GM19438 (cell line): Measurements from ENCODE around the gene LPIN3.

Source experiments
- ATAC-seq: cut with Tn5 transposase; IDR thresholded peaks from one replicate; pipeline ENCODE4 v1.9.1; 2021; ENCODE audit warnings: low read depth; ENCODE audit not compliant: unreplicated experiment

LPIN3 gene

DNA sequence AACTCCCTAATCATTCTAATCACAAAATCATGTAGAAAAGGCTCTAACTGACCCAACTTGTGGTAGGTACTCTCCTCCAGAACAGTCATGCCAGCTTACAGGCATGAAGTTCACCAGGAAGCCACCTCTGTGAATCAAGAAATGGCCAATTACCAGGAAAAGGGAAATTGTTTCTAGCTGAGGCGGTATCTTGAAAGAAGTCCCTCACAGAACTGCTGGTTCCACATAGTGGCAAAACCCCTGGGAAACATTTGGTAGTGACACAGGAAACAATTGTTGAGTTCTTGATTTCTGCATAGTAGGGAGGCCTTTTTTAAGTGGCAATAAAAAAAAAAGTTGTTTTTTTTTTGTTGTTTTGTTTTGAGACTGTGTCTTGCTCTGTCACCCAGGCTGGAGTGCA is 19.6 kb upstream of the LPIN3 start:
- no peak for ATAC-seq

DNA sequence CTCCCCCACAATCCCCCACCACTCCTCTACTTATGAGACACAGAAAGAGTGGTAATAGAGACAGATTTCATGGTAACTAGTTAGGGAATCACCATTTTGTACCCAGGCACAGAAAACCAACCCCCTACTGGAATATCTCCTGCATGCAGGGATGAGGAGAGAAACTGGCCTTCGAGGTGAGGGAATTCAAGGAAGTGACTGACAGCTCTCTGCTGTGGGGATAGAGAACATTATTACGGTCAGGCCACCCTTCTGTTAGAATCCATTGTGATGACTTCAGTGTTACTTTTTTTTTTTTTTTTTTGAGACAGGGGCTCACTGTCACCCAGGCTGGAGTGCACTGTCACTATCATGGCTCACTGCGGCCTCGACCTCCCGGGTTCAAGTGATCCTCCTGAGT is 13.4 kb upstream of the LPIN3 start:
- ATAC-seq: no peak

DNA sequence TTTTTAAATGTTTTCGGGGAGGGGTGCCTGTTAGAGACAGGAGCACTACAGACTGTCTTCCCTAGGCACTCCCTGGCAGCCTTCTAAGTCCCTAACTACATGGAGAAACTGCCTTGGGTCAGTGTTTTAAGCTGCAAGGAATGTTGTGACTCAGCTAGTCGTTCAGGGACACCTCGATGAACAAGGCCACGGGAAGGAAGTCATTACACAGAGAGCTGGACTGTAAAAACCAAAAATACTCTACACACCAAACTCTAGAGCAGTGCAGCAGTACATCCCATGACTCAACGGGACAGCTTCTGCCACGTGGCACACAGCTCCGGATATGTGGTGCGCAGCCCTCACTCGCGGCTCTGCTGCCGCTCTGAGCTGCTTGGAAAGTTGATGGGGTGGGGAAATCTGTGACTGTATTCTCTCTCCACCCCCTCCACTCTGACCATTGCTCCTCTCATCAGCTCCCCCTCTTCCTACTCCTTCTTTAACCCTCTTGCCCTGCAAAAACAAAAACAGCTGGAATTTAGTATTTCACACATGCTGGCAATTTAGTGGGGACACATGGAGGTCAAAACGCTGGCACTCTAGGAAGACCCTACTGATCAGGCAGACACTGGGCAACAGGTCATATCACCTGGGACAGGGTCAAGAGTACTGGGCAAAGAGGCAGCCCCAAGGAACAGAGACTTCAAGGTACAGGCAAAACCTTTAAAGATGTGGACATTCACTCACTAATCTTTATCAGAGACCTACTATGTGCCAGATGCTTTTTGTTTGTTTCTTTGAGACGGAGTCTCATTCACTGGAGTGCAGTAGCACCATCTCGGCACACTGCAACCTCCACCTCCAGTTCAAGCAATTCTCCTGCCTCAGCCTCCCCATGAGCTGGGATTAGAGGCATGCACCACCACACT is 10.9 kb upstream of the LPIN3 start:
- no peak for ATAC-seq

DNA sequence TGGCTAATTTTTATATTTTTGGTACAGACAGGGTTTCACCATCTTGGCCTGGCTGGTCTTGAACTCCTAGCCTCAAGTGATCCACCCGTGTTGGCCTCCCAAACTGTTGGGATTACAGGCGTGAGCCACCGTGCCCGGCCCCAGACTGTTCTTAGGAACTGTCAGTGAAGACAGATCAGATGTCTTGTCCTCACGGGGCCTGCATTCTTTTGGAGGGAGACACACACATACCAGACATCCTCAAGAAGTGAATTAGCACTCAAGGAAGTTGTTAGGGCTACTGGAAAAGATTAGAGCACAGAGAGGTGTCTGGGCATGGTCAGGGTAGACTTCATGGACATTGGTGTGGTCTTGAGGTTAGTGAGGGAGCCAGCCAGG is 10.3 kb upstream of the LPIN3 start:
- no peak for ATAC-seq

DNA sequence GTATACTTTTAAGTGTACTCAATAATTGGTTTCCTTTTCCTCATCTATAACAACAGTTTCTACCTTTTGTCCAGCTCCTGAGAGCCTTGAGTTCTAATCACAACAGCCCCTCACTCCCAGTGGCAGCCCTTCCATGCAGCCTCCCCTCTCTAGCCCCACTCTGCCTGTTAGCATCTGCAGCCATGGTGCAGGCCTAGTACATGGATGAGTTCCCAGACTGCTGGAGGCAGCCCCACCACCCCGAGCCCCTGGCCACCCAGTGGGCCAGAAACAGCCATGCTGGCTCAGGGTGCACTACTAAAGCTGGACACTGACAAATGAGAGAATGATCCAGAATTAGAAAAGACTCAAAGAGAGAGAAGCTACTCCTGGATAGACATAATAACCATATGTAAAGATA is 9.7 kb upstream of the LPIN3 start:
- no peak for ATAC-seq

DNA sequence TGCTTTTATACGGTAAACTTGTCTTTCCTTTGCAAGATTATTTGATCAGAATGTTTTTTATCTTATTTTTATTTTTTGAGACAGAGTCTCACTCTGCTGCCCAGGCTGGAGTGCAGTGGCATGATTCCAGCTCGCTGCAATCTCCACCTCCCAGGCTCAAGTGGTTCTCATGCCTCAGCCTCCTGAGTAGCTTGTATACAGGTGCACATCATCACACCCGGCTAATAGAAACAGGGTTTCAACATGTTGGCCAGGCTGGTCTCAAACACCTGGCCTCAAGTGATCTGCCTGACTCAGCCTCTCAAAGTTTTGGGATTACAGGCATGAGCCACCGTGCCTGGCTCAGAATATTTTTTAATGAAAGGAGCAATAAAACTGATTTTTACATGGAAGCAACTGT is 8.9 kb upstream of the LPIN3 start:
- no peak for ATAC-seq

DNA sequence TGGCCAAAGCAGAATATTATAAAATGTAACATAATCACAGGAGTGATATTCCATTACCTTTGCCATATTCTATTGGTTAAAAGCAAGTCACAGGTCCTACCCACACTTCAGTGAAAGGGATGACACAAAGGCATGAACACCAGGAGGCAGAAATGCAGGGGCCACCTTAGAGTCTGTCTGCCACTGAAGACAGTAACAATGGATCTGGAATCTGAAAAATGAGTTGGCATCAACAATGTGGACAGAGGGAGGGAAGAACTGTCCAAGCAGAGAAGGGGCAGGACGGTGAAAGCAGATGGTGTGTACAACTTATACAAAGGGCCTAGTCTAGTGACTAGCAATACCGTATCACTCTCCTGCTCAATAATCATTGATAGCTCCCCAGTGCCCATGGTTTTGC is 6.6 kb upstream of the LPIN3 start:
- ATAC-seq: no peak

DNA sequence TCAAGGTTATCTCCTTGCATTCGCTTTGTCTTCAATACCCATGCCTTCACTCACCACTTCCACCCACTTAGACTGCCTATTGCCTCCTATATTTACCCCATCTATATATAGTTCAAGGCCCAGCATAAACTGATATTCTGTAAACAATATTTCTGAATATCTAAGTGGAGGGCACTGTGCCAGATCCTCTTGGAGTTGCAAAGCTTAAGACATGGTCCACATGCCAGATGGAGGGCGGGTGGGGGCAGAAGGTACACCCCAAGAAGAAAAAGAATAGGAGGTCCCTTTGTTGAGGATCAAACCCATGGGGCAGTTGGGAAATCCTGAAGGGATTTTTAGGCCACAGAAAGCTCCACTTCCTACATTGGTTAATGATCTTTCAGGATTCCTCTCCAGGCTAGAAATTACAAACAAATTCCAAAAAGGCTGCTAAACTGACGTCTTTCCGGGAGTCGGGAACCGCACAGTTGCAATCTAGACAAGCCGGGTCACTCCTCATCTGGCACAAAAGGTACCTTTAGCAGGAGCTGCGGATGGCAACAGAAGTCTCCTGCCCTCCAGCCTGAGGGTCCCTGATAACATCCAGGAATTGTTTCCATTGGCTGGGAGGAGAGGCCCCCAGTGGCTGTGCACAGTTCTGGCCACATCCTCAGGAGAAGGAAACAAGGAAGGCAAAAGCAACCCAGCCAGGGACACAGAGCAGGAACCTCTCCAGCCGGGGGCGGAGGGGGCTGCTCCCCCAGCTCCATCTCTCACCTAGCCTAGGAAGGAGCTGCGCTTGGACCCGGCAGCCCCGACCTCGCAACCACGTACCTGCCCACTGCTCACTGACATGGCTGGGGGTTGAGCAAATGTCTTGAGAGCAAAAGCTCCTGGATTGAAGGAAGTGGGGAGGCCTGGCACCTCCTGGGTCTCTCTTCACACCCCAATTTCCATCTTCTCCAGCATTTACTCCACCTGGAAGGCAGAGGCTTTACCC is 5.9 kb upstream of the LPIN3 start:
- ATAC-seq: no peak

DNA sequence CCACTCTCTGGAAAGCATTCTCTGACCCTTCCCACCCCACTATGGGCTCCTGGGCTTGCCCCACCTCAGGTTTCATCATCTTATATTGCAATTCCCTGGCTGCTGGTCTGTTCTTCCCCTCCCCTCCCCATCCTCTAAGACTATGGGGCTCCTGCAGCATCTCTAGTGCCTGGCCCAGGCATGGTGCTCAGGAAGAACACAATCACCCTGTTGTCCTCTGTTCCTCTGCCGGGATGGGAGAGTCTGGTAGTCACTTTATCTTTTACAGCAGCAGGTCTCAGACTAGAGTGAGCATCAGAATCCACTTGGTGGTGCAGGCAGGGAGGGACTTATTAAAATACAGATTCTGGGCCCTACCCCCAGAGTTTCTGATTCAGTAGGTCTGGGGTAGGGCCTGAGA is 5.0 kb upstream of the LPIN3 start:
- ATAC-seq: no peak

DNA sequence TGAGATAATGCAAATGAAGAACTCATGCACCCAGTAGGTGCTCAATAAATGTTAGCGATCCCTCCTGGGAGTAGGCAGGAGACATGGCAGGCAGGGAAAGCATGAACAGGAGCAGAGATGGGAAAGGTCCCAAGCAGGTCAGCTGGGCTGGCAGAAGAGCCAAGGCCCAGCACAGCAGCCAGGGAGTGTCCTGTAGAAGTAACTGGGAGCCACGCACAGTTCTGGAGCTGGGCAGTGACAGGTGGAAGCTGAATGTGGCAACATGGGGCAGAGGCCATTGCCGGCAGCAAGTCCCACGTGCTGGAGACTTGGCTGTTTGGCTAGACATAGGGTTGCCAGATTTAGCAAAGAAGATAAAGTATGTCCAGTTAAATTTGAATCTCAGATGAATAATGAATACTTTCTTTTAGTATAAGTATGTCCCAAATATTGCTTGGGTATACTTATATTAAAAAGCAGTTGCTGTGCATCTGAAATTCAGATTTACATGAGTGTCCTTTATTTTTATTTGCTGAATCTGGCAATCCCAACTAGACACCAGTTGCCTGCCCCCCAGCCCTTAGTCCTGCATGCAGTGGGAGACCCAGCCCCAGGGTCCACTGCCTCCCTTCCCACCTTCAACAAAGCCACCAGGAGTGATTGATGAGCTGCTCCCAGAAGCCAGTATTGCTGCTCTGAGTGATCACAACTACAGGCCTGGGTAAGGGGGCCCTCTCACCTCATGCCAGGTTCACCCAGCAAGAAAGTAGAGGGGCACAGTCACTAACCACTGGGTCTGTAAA is 3.7 kb upstream of the LPIN3 start:
- no peak for ATAC-seq

DNA sequence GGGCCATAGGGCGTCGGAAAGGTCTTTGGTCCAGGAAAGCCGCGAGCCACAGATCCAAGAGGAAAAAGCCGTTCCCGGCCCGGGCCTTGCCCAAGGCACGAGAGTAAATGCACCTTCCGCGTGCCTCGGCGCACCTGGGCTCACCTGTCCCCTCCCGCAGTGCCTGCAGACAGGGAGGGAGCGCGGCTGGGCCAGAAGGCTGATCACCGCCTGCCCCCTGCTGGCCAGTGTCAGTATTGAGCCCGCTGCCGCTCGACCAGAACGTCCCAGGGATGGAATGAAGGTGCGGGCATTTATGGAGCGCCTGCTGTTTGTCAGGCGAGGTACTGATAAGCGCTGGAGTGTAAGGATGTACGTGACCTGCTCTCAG is 679 bp upstream of the LPIN3 start:
- ATAC-seq: no peak

DNA sequence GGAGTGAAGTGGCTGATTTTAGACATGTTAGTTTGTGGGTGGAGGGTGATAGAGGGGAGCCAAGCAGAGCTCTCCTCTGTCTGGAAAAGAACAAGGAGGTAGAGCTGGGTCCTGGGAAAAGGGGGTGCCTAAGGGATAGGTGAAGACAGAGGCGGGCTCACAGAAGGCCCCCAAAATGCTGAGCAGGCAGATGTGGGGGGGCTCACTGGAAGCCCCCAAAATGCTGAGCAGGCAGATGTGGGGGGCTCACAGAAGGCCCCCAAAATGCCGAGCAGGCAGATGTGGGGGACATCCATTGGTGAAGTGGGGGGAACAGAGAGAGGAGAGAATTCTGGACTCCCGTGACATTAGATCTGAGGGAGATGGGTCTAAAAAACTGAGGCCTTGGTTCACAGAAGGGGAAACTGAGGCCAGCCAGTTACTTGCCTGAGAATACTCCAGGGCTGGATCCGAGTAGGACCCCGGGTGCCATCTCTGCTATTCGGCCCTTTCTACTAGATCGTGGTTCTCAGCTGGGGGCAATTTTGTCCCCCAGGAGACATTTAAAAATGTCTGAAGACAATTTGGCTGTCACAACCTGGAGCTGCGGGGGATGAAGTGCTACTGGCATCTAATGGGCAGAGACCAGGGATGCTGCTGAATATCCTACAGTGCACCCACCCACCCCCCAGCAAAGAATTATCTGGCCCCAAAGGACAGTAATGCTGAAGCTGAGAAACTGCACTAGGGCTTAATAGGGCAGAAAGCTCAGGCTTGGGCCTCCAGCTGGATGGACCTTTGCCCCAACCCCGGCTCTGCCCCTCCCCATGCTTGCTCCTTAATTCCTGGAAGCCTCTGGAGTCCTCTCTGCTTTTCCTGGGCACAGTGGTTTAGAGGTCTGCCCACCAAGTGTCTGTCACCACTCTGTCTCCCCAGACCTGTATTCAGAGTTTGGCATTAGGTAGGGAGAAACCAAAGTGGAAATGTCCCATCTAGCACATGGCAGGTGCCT is 2.1 kb downstream of the LPIN3 start:
- ATAC-seq: no peak

DNA sequence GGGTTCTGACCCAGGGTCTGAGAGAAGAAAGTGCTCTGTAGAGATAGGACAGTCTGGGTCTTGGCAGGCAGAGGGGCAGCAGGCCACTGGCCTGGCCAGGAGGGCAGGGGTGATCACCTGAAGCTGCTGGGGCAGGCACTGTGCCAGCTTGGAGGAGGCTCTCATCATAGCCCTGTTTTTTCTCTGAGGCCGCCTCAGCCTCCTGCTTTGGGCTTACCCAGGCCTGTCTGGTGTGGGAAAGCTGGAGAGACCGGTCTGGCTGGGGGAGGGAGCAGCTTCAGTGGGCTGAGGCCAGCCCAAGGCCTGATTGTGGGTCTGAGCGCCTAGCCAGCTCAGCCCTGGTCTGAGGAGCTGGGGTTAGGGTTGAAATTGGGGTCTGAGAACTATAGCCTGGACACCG is 3.9 kb downstream of the LPIN3 start:
- no peak for ATAC-seq

DNA sequence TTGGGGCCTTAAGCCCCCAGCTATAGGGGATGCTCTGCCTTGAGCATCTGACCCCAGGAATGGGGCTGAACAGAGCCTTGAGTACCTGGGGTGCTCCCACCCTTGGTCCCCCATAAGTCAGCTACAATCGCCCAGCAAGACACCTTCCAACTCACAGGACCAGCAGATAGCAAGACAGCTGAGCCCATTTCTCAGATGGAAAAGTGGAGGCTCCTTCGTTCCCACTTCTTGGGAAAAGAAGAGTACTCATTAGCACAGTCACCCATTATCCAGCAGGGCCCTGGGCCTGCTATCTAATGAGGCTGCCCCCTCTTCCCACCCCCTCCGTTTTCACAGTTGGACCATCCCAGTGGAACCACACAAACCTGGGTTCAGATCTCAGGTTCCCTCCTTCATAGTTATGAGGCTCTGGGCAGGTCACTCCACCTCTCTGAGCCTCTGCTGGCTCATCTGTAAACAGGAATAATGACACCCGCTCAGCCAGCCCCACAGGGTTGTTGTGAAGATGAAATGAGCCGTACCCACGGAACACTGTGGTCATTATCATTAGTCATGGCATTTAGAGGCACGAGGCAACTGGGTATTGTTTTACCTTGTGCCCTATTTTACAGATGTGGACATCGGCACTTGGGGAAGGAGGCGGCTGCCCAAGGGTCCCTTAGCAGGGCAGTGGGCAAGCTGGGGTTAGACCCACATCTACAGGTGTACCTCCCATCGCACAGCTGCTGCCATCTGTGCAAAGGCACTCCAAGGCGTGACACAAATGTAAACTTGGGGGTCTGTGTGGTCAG is 4.5 kb downstream of the LPIN3 start:
- ATAC-seq: no peak

DNA sequence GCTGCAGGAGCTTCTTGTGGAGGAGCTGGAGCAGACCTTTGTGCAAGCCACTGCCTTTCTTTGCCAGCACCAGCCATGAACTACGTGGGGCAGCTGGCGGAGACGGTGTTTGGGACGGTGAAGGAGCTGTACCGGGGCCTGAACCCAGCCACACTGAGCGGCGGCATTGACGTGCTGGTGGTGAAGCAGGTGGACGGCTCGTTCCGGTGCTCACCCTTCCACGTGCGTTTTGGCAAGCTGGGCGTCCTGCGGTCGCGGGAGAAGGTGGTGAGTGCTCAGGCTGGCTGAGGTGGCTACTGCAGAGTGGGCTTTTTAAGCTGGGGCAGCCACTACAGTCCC is 5.1 kb downstream of the LPIN3 start:
- no peak for ATAC-seq

DNA sequence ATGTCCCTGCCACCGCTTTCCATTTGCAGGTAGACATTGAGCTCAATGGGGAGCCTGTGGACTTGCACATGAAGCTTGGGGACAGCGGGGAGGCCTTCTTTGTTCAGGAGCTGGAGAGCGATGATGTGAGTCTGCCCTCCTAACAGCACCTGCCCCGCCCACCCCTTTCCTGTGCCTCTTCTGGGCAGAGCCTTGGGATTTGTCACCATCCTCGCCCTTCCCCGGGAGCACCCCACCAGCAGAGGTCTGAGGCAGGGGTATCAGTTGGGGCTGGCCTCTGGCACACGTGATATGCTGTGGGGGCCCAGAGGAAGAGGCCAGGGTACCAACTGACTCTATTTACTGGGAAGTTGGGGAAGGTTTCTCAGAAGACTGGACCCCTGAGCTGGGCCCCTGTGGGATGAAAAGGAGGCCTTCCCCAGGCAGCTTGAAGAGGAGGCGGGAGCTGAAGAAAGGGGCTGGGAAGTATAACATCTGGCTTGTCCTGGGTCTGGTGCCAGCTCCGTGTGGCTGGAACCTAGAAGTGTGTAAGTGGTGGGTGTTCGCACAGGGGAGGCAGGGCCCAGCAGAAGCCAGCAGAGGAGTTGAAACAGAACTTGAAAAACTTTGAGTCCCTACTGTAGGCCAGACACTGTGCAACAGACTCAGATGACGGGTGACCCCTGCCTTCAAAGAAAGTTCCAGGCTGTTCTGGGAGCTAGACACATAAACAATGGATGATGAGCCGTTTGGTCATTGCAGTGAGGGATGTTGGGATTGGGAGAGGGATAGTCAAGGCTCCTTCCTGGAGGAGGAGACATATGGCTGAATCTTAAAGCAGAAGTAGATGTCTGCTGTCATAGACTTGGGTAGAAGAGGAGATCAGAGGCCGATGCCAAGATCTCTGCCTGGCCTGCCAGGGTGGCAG is 7.2 kb downstream of the LPIN3 start:
- no peak for ATAC-seq

DNA sequence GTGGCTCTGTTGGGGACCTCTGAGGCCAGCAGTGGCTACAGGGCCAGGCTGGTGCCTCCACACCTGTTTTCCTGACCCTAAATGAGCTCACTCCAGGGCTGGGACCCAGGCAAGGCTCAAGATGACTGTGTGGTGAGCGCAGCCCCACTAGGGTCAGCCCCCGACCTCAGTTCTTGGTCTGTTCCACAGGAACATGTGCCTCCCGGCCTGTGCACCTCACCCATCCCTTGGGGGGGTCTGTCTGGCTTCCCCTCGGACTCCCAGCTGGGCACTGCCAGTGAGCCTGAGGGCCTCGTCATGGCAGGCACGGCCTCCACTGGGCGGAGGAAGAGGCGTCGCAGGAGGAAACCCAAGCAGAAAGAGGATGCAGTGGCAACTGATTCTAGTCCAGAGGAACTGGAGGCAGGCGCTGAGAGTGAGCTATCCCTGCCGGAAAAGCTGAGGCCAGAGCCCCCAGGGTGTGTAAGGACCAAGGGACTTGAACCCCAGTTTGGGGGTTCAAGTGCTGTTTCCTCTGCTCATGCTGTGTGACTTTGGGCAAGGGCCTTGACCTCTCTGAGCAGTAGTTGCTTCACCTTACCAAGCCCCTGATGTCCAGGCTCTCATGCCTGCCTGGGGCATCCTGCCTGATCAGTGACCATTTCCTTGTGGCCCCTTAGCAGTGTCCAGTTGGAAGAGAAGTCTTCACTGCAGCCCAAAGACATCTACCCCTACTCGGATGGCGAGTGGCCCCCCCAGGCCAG is 8.0 kb downstream of the LPIN3 start:
- ATAC-seq: no peak
